Left renal pelvis (tissue), 4 donors: ENCODE measurements around the gene ALDH6A1. TPM values are rescaled to one million over a fixed set of nuclear protein-coding genes. Genes with fewer than 3 reads are reported as not detected.
"Not testable (repeated sequence)": the region's sequence is repeated elsewhere in the genome, so short reads cannot be mapped to it uniquely, and the experiment has no call there.

Source experiments
- DNase-seq, 4 donors: peaks; one replicate each; pipeline ENCODE4 v3.0.0-alpha.2; 2013; ENCODE audit warnings: low read depth in 4 of 4, low spot score in 3 of 4
- polyA plus RNA-seq, 4 donors: library from polyadenylated mRNA; unstranded; fragments of 120-200 nt; gene quantifications; one replicate each; pipeline ENCODE4 v1.2.1, GENCODE V29; 2013; ENCODE audit not compliant: insufficient read length in 4 of 4

ALDH6A1 gene
- 100 to 1,000 TPM in 1 of 4 donors, 10 to 100 TPM in 3; 24.4 to 119 (median 85.3) TPM for polyA plus RNA-seq

DNA sequence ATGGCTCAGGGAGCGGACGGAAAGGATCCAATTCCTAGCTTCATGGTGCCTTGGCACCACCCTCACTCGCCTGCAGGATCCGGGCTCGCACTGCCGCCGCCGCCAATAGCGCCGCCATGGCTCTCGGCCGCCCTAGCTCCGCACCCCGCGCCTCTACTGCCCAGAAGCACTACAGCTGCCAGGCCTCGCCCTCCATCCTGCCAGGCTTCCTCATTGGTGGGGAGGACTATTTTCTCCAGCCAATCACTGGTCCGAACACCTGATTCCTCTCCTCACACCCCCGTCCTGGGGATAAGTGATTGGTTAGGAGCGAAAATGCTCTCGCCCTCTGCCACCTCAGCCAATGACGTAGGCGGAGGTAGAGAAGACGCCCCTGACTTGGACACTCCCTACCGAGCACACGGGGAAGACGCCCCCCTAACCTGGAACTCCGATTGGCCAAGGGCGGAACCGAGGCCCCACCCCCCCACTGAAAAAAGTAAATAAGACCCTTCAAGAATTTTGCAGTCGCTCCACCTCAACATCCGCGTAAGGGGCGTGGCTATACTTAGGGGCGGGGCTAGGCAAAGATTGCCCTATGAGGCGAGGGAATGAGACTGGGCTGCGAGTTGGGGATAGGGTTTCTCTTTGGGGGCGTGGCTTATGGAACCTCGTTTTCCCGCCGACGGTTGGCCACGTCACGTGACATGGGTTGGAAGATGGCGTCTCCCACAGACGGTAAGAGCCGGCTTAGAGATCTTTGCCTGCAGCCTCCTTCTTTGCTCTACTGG is at the start of gene ALDH6A1, which contains the start of gene LIN52:
Gene ALDH6A1, minus strand, starts transcription at position 177 of the 770 bp plus-strand sequence. Its CDS starts 59 bp downstream, at position 118.
Gene LIN52, plus strand, starts transcription at position 680 of the 770 bp plus-strand sequence. Its CDS starts 19 bp downstream, at position 699.
- DNase-seq = peak; percentile 99 to 100 (median 100)

DNA sequence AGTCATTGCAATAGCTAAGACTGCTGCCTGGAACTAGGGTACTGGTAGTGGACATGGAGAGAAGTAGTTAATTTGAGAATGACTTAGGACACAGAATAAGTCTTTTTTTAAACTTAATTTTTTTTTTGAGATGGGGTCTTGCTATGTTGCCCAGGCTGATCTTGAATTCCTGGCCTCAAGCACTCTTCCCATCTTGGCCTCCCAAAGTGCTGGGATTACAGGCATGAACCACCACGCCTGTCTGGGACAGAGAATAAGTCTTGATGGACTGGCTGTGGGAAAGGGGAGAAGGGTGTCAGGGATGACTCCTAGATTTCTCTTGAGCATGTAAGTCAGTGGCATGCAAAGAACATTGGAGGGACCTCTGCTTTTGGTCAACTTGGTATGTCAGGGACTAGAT is 43.4 kb upstream of the ALDH6A1 start:
- no peak for DNase-seq

DNA sequence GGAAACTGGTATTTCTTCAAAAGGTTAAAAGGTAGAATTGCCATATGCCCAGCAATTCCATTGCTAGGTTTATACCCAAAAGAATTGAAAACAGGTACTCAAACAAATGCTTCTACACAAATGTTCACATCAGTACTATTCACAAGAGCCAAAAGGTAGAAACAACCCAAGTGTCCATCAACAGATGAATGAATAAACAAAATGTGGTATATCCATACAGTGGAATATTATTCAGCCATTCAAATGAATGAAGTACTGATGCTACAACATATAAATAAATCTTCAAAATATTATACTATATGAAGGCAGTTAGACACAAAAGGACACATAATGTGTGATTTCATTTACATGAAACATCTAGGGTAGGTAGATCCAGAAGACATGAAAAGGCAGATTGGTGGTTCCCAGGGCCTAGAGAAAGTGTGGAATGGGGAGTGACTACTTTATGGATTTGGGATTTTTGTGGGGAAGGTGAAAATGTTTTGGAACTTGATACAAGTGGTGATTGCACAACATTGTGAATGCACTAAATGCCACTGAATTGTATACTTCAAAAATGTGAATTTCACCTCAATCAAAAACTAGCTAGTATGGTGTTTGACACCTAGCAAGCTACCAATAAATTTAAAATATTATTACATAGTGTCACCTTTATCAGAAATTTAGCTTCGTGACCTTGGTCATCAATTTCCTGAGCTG is 42.2 kb upstream of the ALDH6A1 start:
- DNase-seq = no peak

DNA sequence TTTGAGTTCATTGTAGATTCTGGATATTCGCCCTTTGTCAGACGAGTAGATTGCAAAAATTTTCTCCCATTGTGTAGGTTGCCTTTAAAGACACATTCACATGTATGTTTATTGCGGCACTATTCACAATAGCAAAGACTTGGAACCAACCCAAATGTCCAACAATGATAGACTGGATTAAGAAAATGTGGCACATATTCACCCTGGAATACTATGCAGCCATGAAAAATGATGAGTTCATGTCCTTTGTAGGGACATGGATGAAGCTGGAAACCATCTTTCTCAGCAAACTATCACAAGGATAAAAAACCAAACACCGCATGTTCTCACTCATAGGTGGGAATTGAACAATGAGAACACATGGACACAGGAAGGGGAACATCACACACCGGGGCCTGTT is 41.2 kb upstream of the ALDH6A1 start:
- DNase-seq = not testable (repeated sequence)

DNA sequence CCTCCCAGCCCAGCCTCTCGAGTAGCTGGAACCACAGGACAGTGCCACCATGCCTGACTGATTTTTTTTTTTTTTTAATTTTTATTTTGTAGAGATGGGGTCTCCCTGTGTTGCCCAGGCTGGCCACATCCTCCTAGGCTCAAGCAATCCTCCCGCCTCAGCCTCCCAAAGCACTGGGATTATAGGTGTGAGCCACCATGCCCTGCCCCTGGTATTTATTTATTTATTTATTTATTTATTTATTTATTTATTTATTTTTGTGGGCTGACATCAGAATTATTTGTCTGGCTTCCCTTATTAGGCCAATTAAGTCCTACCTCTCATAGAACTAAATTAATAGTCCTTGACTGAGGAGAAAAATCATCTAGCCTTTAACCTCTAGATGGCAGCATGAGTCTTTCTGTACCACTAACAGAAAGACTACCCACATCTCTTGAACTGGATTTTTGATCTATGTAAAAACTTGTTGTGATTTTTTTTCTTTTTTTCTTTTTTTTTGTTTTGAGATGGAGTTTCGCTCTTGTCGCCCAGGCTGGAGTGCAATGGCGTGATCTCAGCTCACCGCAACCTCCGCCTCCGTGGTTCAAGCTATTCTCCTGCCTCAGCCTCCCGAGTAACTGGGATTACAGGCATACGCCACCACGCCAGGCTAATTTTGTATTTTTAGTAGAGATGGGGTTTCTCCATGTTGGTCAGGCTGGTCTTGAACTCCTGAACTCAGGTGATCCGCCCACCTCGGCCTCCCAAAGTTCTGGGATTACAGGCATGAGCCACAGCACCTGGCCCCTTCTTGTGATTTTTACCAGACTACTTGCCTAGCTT is 27.4 kb upstream of the ALDH6A1 start:
- DNase-seq = peak in 3 of 4 donors; percentile 26 to 40 (median 26)

DNA sequence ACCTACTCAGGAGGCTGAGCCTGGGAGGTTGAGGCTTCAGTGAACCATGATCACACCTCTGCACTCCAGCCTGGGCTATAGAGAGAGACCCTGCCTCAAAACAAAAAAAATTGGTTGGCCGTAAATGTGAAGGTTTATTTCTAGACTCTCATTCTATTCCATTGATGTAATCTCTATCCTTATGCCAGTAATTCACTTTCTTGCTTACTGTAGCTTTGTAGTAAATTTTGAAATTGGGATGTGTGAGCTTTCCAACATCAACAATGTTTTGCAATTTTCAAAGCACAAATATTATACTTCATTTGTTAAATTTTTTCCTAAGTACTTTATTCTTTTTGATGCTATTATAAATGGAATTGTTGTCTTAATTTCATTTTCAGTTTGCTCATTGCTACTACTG is 25.1 kb upstream of the ALDH6A1 start:
- no peak for DNase-seq

DNA sequence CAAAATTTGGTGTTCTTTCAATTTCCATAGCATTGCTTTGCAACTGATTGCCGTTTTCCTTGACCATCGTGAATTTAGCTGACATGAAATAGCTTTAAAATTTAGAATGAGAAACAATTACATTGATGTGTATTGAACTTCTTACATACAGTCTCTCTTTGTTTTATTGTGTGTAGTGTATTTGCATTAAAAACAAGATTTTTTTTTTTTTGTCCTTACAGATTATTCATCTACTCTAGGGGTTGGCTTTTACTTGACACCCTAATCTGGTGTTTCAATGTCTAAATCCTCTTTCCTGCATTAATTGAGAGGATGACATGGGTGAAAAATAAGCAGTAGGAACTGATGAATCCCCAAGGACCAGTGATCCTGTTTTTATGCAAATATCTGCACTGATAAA is 21.1 kb upstream of the ALDH6A1 start:
- DNase-seq = no peak

DNA sequence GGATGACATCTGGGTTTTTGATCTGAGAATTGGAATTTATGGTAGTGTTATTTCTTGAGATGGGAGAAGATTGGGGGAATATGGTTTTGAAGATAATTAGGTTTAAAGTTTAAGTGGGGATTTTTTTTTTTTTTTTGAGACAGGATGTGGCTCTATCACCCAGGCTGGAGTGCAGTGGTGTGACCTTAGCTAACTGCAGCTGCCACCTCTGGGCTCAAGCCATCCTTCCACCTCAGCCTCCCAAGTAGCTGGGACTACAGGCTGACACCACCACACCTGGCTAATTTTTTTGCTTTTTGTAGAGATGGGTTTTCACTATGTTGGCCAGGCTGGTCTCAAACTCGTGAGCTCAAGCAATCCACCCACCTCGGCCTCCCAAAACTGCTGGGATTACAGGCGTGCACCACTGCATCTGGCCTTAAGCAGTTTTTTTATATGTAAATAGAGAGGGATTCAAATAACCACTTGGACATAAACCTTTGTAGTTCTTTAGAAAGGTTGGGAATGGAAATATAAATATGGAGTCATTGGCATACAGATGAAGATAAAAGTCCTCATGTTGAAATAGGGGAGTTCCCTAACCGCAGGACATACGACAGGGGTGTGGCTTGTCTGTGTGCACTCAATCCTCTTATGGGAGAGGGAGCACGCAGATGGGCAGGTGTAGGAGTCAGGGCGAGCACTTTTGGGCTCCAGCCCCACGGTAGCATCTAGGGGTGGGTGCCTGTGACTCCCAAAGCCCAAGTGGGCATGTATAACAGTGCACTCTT is 5.2 kb upstream of the ALDH6A1 start:
- no peak for DNase-seq

DNA sequence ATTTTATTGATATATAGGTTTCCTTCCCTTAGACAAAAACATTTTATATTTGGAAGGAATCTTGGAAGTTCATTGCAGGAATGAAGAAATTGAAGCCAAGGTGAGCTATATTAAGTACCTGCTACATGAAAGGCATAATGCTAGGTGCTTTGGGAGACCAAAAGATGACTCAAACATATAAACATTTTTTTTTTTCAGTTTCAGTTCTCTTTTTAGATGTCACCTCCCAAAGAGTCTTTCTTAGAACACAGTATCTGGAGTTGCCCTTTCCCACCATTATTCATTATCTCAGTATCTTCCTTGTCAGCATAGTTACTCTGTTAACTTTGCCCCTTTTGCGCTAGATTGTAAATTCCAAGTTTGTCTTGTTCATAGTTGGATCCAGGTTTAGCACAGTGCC is 1.6 kb upstream of the ALDH6A1 start:
- no peak for DNase-seq

DNA sequence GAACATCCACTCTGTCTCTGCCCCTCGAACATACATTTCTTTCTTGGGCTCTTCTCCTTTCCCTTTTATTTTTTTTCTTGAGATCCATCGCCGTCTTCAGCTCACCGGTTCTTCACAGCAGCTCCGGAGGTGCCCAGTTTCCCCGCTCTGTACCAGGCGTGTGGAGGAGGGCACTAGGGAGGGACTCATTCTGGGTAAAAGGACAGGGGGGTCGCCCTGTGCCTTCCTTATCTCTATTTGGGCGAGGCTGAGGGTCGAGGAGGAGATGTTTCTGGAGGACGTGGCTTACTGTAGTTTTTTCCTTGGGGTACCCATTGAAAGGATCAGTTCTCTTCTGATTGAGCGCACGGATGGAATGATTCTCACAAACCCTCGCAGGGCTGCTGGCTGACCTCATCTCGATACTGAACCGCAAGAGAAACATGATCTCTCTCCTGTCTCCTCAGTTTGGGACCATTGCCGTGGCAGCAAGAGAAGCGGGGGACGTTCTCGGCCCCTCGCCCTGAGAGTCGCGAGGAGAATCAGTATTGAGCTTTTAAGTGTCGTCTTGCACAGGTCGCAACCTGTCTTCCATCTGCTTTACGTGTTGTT is 889 bp upstream of the ALDH6A1 start:
- peak in 1 of 4 donors; percentile 12 for DNase-seq

DNA sequence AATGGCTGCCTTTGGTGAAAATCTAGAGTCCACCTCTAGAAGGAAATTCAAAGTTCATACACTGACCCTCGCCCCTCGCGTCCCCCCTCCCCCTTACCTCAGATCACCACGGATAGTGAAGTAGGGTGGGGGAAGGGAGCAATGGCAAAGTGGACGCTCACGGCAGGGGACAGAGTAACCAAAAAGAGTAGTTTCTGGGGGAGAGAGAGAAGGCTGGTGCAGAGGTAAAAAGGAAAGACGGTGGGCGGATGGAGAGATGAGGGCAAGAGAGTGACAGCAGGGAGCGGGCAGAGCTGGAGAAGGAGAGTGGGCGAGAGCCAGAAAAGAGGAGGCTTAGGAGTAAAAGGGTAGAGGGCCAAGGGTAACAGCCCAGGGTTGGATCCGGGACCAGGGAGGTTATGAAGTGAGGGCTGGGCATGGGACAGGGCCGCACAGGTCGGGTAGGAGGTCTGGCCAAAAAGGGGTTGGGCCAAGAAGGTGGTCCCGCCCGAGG is 423 bp downstream of the ALDH6A1 start:
- no peak for DNase-seq

DNA sequence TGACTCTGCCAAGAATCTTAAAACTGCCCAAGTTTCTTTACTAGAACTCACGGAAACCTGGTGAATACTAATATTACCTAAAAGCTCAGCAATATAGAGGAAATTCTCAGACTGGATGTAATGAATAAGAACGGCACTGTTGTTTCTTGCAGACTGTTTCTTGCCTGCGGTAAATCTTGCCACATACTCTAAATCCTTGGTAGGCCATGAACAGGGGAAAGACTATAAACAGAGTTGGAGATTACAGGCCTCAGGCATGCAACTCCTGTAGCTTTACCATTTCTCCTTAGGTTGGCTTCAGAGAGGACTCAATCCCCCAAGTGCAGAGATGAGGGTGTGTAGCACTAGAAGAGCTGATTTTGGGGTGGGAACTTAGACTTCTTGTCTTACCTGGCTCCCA is 1.1 kb downstream of the ALDH6A1 start:
- no peak for DNase-seq

DNA sequence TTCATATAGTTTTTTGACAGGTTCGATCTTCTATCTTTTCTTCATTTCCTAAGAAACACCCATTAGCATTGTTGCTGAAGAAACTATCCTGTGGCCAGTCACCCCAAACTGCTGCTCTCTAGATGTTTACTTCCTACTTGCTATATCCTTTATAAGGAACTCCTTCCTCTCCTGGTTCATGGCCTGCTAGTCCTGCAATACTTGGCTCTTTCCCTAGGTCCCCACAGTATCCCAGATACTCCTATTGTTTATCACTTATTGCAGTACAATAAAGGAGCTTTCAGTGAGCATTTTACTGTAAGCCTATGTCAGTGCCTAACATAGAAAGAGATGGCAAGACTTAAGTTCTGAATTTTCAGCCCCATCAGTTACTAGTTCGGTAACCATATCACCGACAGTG is 2.8 kb downstream of the ALDH6A1 start:
- no peak for DNase-seq

DNA sequence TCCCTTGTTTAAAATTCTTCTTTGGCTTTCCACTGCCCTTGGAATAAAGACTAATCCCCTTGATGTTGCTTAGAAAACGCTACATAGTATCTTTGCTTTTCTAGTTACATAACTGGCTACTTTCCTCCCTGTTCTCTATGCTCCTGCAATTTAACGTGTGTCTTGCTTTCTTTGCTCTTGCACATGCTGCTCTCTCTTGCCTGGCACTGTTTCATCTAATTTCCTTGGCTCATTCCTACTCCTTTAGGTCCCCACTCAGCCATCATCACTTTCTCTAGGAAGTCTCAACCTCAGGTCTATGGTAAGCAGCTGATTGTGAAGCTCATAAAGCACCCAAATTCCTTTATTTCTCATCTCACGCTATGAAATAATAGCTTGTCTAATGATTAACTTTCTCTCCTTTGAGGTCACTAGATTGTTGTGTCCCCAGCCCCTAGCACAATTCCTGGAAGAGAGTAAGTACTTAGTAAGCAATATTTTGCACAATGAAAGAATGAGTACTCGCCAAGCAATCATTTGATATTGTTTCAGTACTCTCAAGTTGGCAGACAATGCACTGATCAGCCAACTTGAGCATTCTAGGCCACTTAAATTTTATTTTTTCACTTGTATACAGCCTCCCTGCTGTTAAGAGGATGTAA is 3.3 kb downstream of the ALDH6A1 start:
- DNase-seq = no peak

DNA sequence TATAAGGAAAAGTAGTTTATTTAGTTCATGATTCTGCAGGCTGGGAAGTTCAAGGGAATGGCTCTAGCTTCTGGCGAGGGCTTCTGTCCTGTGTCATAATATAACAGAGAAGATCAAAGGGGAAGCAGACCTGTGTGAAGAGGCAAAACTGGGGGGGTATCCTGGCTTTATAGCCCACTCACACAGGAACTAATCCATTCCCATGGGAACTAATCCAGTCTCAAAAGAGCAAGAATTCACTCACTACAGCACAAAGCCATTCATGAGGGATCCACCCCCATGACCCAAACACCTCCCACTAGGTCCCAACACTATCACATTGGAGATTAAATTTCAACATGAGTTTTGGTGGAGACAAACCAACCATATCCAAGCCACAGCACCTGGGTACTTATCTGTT is 6.9 kb downstream of the ALDH6A1 start:
- no peak for DNase-seq

DNA sequence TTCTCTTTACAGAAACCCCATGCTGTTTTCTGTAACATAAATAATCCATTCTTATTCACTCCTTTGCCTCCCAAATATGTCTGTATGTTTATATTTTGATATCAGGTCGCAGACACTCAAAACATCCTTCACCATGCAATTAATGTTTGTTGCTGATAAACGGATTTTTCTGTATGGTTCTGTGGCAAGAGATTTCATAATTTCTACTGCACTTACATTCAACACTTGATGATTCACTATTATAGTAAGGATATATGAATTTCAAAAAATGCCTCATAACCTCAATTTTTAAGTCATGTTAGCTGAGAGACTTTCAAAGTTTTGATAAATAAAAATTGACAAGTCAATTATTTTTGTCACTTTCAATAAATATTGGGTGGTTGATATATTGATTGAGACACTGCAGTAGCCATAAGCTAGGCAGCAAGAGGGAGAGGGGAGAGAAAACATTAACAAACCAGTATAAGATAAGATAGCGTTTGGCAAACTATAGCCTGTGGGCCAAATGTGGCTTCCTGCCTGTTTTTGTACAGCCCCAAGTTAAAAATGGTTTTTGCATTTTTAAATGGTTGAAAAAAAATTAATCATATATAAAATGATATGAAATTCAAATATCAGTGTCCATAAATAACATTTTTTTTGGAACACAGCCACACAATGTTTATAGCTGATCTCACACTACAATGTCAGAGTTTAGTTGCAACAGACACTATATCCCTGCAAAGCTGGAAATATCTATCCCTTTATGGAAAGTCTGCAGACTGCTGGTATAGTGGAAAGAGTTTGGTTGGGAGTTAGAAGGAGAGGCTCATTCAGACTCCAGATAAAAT is 18.3 kb downstream of the ALDH6A1 start:
- DNase-seq = no peak

DNA sequence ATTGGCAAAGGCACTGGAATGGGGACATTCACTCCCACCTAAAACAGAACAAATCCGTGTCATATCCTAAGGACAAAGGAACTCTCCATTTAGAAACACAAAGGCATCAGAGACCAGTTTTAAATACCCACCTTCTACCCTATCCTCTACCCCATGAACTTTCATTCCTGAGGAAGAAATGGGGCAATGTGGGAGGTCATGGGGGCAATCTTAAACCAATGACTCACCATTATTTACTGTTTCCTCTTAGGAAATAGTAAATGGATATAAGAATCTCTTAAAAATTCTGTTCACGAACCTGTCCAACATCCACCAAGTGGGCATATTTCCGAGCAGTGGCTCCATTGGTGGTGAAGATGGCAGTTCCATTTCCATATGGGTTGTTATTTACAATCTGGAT is 19.4 kb downstream of the ALDH6A1 start:
- no peak for DNase-seq

DNA sequence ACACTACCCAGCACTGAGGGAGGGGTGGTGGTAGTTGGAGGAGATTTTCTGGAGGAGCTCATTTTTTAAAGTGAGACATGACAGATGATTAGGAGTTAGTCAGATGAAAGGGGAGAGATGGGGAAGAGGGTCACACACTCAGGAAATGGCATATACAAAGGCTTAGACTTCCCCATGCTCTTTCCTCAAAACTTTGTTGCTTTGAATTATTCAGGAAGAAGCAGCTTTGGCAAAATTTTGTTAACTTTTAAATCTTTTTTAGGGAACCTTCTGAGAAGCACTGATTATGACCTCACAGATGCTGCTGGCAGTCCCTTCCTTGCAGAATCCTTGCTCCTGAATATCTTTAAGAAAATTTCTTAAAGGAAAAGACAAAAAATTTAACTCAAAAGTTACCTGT is 19.8 kb downstream of the ALDH6A1 start:
- no peak for DNase-seq
